ENCODE data around the gene CAMK4.
"Not testable (repeated sequence)": the region's sequence is repeated elsewhere in the genome, so short reads cannot be mapped to it uniquely, and the experiment has no call there.

Gene CAMK4

DNA sequence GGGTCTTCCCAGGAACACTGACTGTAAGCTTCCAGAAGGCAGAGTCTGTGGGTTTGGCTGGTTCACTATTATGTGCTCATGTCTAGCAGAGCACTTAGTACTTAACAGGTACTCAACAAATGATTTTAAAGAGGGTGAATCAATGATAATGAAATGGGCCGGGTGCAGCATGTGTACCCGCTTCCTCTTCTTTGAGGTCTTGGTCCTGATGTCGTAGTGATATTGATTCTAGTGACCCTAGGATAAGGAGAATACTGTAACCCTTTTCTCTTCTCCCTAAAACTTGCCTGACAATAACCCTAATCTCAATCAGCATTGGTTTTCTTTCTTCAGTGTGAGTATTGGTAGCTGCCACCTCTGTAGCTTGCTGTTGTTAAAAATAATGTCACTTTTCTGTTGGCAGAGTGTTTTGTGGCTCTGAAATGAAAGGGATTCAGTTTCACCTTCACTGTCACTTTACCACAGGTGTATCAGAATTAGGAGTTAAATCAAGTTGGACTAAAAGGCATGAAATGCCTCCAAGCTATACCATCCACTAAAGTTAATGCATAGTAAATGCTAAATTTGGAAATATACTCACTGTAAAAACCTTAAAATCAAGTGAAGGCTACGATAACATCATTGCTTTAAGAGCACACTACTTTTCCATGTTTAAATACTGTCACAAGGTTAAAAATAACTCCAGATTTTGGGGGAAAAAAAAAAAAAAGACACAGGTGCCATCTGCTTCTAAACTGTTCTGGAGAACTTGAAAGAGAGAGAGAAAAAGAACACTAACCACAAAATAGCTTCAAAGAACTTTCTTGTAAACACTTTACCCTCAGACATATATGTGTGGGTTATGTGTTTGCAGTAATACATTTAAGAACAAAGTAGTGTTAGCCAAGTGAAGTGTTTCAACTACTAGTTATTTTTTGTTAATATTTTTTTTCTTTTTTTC lies 6.0 kb downstream of the CAMK4 start:
- no peak for DNase-seq

DNA sequence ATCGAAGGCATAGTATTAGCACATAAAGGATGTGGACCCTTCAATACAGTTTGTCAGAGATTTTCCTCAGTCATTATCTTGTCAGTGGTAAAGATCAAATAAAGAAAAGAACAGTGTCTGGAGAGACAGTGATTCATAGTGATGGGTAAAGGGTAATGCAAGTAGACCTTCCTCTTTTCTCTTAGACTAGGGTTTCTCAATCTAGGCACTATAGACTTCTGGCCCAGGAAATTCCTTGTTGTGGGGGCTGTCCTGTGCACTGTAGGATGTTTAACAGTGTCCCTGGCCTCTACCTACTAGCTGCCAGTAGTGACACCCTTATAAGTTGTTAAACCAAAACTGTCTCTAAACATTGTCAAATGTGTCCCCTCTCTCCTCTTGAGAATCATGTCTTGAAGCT lies 6.9 kb downstream of the CAMK4 start:
- DNase-seq = no peak

DNA sequence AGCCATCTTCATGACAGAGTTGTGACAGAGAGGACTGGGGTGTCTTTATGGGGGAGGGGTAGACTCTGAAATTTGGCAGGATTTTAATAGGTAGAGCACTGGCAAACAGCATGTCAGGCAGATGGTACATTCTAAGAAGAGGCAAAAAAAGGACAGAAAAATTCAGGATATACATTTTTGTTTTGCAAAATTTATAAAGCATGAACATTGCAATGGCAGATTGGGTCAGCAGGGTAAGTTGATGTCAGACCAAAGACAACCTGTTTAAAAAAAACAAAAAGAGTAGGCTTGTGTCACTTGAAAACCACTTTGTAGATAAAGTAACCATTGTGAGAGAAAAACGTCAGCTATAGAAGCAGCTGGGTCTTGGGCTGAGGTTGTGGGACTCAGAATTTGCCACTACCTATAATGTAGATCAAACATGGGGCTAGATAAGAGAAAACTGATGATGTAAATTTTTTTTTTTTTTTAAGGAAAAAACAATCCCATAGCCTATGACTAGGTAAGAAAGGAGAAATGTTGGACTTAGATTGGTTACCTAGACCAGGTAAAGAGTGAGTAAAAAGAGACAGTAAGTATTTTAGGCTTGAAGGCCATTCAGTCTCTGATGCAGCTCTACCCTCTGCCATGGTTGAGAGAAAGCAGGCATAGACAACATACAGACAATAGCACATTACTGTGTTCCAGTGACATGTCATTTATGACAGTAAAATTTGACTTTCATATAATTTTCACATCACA lies 8.3 kb downstream of the CAMK4 start:
- no peak for DNase-seq

DNA sequence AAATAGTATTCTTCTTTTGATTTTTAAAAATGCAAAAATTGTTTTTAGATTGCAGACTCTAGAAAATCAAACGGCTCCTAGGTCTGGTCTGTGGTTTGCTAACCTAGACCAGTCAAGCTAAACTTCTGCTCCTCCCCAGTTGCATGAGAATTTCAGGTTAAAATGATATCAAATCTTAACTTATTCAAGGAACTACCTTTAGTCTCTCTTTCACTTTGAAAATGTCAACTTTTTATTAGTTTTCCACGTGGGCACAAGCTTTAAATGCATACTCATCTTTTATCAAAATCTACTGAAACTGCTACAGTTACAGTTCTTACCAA lies 8.8 kb downstream of the CAMK4 start:
- DNase-seq = no peak

DNA sequence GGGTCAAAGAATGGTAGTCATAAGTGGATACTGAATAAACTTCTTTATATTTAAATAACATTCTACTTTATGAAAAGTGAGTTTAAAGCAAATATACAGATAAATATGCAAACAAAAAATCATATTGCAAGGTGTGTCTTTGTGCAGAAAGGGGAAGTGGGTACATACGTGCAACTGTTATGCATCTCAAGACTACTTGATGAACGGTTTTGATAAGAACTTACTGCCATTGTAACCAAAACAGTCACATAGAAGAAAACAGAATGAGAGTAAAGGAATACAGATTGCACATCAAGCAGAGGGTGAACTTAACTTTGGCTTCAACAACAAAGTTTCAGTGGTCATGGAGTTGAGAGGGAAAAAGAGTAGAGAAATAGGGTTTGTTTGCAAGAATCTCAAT lies 9.9 kb downstream of the CAMK4 start:
- no peak for DNase-seq

DNA sequence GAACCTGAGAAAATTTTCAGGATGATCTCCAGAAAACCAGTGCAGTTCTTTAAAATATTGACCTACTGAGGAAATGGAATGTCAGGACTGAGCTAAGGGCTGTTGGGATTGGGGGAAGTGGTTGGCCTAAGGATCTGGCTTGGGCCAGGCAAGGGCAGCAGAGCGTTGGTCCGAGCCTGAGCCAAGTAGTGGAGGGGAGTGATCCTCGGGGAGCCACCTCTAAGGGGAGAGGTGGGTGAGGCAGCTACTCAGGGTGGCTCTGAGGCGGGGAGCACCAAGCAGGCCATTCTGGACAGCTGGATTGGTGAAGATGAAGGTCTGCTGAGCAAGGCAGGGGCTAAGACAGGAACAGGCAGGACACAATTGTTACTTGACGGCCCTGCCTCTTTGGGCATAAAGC lies 11.5 kb downstream of the CAMK4 start:
- no peak for DNase-seq

DNA sequence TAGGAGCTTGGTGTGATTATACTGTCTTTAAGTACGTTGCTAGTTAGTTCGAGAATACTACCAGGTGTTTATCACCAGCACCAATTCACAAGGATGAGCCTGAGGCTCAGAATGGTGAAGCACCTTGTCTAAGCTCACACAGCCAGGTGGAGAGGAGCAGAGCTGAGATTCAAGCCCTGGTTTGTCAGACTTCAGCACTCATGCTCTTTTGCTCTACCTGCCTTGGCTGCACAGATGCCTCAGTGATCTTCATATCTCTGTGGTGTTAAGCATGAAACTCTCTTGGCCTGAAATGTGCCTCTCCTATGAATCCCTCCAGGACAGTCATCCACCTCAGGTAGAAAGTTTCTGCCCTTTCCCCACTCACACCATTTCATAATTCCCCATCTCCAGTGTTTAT lies 12.2 kb downstream of the CAMK4 start:
- DNase-seq = no peak

DNA sequence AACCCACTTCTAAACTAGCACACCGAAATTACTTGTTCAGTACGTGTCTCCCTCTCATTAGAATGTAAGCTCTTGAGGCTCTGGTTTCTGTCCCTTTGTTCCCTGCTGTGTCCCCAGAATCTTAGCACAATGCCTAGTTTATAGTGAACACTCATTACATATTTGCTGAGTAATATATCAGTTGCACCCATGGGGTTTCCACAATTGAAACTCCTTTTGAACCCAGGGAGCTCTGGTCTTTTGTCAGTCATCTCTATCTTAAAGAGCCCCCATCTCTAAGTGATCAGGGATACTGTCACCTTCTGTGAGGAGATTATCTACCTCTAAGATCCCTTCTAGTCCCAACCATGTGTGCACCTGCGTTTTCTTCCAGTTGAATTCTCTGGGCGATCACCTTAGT lies 12.8 kb downstream of the CAMK4 start:
- DNase-seq = no peak

DNA sequence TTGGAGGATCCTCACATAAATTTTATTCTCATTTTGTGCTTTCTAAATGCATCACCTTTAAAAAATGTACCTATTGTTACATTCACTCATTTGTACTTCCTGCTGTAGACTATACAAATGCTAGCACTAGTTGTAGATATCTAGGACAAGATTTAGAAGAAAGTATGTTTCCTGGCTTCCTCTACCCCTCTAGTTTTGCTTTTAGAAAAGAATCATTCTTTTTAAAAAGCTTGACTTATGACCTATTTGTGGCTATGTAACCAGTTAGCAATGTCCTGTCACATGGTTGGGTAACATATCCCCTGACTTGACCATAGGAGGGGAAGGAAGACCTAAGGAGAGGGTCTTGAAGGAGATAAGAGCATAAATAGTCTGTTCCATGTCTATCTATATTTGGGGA lies 13.3 kb downstream of the CAMK4 start:
- no peak for DNase-seq

DNA sequence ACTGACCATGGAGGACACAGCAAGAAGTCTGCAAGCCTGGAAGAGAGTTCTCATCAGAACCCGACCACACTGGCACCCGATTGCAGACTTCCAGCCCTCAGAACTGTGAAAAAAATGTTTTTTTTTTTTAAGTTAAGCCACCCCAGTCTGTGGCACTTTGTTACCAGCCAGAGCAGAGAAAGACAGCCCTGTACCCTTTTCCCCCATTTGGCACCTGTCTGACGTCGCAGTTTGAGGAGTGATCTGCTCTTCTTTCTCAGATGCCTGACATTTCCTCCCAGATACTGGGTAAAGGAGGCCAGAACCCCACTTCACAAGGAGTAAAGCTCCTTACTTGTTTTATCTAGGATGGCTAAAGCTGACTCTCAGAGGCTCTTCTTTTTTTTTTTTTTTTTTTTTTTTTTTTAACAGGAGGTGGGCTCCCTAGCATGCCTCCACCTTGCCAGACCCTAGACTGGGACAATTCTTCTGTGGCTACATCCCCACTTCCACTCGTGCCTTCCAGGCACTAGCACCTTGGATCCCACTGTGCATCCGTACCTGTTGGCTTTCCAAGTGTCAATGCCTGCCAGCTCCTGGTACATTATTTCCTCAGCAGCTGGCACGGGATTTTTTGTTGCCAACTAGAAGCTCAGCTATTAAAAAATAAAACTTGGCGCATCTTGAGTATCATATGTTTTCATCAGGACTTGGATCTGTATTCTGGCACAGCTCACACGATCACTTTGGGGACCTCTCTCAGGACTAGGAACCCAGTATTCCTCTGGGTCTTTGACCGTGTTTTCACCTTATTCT lies 14.4 kb downstream of the CAMK4 start:
- no peak for DNase-seq

DNA sequence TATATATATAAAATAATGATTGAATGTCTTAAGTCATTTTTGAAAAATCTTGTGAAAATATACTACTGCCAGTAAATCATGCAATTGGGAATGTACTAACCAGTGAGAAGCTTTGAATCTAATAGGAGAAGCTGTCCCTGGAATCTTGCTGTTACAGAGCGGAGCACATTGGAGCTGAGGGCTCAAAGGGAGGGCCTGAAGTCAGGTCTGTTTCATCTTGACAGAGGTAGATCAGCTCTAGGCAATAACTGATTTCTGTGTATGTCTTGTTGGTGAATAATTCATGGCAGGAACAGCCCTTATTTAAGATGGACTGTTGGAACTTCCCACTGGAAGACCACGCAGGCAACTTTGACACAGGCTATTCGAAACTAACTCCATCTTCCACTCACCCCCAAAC lies 17.5 kb downstream of the CAMK4 start:
- DNase-seq = no peak

DNA sequence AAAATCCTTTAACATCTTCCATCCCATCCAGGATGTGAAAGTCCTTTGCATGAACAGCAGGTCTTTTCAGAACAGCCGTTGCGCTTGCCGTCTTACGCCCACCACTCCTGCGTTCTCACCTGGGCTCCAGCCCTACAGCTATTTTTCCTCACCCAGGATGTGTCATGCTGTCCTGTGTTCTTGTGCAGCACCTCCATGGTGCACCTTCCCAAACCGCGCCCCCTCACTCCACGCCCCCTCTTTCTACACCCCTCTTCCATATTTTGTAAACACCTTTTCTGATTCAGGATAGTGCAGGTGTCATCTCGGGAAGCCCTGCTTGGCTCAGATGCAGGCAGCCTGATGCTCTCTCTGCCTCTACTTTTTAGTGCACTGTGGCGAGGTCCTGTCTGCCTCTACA lies 18.4 kb downstream of the CAMK4 start:
- no peak for DNase-seq

DNA sequence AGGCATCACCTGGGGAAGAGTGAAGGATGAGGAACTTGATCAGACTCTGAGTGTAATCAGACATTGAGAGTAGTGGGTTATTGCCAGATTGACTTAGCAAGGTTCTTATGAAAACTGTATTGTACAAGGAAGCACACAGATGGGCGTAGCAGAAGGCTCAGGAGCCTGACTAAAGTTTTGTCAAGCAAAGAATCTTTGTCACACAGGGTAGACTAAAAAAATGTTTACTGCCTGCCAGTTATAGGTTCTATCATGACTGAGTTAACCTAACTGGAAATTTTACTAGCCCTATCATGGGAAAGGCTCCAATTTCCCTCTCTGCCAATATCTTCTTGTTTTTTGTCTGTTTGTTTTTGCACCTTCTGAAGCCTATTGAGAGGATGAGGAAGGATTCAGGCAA lies 19.1 kb downstream of the CAMK4 start:
- DNase-seq = no peak

DNA sequence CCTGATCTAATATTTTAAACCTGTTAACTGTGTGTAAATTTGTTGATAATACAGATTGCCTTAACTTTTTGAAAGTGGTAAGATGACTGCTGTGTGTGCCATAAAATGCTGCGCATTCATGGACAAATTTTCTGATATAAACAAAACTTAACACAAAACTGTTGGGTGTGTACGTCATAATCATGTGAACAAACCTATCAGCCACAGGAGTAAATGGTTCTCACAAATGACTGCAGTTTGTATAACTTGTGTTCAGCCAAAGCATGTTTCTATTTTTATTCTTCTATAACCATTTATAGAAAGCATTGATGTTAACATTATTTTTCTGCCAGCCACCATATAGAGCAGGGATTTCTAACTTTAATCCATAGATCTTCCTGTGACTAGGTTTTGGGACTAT lies 21.5 kb downstream of the CAMK4 start:
- no peak for DNase-seq

DNA sequence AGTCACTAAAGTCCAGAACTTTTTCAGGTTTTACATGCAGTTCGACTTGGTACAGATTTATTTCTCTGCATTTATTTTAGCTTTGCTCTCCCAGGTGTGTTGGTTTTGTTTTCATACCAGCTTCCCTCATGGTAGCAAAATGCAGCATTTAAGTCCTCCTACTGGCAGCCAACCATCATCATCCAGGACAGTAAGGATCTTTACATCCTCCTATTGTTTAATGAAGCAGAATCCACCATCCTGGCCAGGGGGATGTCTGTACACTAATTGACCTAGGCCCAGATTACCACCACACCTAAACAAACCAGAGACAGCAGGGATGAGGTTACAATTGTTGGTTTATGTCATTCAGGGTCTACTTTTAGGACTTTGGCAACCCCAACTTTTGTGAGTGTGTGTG lies 22.3 kb downstream of the CAMK4 start:
- no peak for DNase-seq

DNA sequence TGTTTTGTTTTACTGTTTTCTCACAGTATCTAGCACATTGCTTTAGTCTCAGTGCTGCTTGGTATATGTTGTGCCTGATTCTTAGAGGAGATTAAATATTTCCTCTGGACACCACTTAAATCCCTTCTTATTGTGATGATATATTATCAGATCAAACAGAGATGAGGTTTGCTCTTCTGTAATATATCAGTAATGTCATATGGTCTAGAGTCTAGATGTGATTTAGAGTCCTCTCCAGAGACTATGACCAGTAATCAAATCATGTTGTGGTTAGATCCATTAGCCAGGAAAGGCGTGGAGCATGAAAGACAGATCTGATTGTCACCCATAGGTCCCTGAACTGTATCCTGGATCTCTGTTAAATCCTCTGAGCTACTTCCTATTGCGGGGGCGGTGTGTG lies 24.4 kb downstream of the CAMK4 start:
- no peak for DNase-seq

DNA sequence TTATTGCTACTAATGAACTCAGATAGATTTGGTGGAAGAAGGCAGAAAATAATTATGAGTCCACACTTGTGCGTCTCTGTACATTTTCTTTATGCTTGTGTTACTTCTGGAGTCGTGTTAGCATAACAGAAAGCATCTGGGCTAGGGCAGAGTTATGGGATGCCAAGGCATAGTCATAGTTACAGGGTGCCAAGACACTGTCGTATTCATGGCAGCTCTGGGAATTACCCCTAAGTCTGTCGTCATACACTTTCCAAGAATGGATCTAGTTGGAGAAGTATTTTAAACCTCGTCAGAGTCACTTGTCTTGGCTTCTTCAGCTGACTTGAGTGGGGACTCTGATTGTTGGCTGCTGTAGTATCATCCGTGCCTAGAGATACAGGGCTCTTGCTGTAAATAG lies 27.7 kb downstream of the CAMK4 start:
- DNase-seq = no peak

DNA sequence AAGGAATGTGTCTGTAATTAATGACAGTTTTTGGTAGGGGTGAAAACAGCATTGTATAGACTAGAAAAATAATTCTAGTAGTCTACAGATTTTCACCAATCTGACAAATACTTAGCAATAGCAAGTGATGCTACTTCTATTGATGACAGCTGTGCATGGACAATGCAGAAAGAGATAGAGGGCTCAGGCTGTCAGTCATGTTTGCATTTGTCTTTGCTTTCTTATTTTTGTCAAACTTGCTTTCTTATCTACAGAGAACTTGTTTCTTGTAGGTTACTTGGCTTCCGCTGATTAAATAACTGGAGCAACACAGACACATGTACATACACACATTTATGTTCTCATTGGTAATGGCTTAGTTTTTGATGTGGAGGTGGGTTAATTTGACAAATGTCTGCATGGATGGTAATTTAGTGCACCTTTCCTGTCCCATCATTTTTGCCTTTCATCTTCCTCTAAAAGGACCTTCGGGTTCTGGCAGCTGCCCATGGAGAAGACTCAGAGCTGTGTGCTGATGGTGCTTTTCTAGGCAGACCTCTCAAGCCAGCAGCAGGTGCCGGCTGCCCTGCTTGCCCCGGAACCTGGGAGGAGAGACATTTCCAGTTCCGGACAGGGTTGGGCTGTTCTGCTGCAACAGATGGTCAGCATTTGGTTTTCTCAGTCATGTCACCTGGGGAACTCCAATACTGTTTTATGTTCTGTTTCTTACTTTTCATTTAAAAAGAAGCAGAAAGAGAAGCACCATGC lies 28.8 kb downstream of the CAMK4 start:
- DNase-seq = no peak

DNA sequence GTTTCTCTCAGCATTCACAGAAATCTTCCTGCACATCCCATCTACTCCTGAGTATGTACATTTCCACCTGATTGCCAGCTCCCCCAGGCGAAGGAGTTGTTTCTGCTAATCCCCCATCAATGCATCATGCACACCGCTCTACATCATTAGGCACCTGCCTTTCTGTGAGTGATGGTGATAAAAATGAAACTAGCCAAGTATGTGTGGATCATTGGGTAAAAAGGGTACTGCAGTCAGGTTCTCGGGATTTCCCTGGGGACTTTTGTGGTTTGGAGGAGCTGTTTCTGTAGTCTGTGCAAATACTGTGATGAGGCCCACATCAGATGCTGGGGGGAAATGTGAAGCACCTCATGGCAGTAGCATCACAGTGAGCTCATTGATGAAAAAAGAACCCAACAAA lies 30.4 kb downstream of the CAMK4 start:
- no peak for DNase-seq

DNA sequence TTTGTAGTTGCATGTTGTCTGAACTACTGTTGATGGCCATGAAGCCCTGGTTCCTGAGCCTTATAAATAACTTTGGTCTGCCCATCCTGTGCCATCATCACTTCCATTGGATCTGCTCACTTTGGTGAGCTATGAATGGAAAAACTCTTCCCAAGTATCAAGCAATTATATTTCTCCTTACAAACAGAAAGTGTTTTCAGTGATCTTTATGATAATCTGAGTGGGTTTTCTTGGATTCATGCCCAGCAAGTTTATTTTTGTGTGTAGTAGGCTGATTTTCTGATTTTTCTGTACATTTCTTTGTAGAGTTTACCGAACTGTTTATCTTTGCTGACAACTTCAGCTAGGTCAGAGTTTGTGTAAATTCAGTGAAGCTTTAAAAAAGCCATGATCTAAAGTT lies 31.0 kb downstream of the CAMK4 start:
- no peak for DNase-seq

DNA sequence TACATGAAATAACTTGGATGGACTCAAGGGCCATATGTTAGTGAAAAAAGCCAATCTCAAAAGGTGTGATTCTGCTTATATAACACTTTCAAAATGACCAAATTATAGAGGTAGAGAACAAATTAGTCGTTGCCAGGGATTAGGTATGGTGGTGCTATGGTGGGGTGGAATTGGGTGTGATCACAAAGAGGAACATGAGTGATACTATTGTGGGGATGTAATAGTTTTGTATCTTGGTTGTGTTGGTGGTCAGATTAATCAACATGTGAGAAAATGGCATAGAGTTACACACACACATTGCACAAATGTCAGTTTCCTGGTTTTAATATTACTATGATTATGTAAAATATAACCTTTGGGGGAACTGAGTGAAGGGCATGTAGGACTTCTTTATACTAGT lies 31.9 kb downstream of the CAMK4 start:
- no peak for DNase-seq

DNA sequence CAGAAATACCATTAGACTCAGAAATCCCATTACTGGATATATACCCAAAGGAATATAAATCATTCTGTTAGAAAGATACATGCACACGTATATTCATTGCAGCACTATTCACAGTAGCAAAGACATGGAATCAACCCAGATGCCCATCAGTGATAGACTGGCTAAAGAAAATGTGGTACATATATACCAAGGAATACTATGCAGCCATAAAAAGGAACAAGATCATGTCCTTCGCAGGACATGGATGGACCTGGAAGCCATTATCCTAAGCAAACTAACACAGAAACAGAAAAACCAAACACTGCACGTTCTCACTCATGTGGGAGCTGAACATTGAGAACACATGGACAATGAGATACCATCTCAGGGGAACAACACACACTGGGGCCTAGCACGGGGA lies 33.4 kb downstream of the CAMK4 start:
- not testable (repeated sequence) for DNase-seq

DNA sequence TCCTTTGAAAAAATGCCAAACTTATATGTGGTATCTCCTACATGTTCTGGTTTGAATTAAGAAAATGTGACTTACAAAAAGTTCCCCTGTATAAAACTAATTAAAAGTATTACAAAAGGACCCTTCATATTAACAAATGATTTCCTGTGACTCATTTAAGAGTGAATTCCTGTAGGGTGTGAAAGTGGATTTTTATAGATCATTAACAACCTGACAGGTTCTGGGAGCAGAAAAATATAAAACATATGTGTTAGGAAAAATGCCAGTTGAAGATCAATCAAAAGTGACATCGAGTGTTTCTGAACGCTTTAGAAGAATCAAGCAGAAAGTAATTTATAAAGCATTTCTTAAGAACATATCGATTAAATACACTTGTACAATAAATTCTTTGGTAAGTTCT lies 35.5 kb downstream of the CAMK4 start:
- DNase-seq = no peak

All from NCI-H510A treated with DMSO at 0.1 percent for 48 hours (cell line).